Measurements from ENCODE around the gene ADAM29. TPM values are rescaled to one million over a fixed set of nuclear protein-coding genes. Genes with fewer than 3 reads are reported as not detected.

The ADAM29 gene
- total and polyA plus RNA-seq, 2 experiments from 2014 or later = not detected

- Mint-ChIP-seq H3K4me1 (no peaks in the 10 kb centered on the region; the same call in 2 of the 3 replicates), H3K9me3 (peaks cover 13% of the 10 kb centered on the region), H3K36me3 (ENCODE audit: low read depth) (no peaks in the 10 kb centered on the region), H3K27me3 (ENCODE audit: insufficient read depth, low read depth, poor library complexity) (no peaks in the 10 kb centered on the region), H3K27ac (no peak overlapping the region), H3K4me3 (no peak overlapping the region)
- Histone ChIP-seq H3K4me1 (ENCODE audit: insufficient read depth) (no peaks in the 10 kb centered on the region), H3K36me3 (ENCODE audit: insufficient read depth) (no peaks in the 10 kb centered on the region; the same call in 1 of the 2 replicates), H4K20me1 (replicated peaks; ENCODE audit: insufficient read depth) (no peaks in the 10 kb centered on the region), H3K9me2 (ENCODE audit: insufficient read depth) (no peaks in the 10 kb centered on the region; the same call in 1 of the 2 replicates), H2AFZ (no peak overlapping the region), H3F3A (replicated peaks; ENCODE audit: low read depth) (no peaks in the 10 kb centered on the region), H3K27me3 (ENCODE audit: insufficient read depth) (no peaks in the 10 kb centered on the region), H3K27ac (ENCODE audit: low read depth) (no peak overlapping the region), H3K4me3 (no peak overlapping the region), H3K4me2 (no peak overlapping the region), H3K79me2 (replicated peaks; ENCODE audit: insufficient read depth) (no peaks in the 10 kb centered on the region)
- DNase-seq (ENCODE audit: low spot score) (no peak), ATAC-seq (no peak)
- TF ChIP-seq STAT1 (IDR thresholded peaks at IDR 0.05; ENCODE audit: unreplicated experiment) (no peak), ZNF114 (CRISPR knock-in tag; IDR thresholded peaks at IDR 0.05) (no peak), ZNF331 (CRISPR knock-in tag; IDR thresholded peaks at IDR 0.05; ENCODE audit: low read depth) (no peak), REST (IDR thresholded peaks at IDR 0.05; ENCODE audit: unreplicated experiment) (no peak), POLR2AphosphoS5 (IDR thresholded peaks at IDR 0.05; ENCODE audit: low read depth) (no peak), EZH2phosphoT487 (IDR thresholded peaks at IDR 0.05; ENCODE audit: unreplicated experiment) (no peak), CREB1 (CRISPR knock-in tag; IDR thresholded peaks at IDR 0.05; ENCODE audit: low read depth) (no peak), EZH2 (IDR thresholded peaks at IDR 0.05; ENCODE audit: low read depth, unreplicated experiment) (no peak)
Observed at GRCh38 chr4:174948826-174949225, 30.7 kb downstream of the ADAM29 start.

- Mint-ChIP-seq H3K4me1 (no peaks in the 10 kb centered on the region), H3K27me3 (ENCODE audit: insufficient read depth, low read depth, poor library complexity) (no peaks in the 10 kb centered on the region), H3K9me3 (peaks cover 12% of the 10 kb centered on the region), H3K36me3 (ENCODE audit: low read depth) (no peaks in the 10 kb centered on the region; the same call in 2 of the 3 replicates), H3K4me3 (no peak overlapping the region), H3K27ac (no peak overlapping the region)
- DNase-seq (ENCODE audit: low spot score) (no peak), ATAC-seq (no peak)
- Histone ChIP-seq H3K4me1 (ENCODE audit: insufficient read depth) (no peaks in the 10 kb centered on the region), H3K4me2 (no peak overlapping the region), H3K27me3 (ENCODE audit: insufficient read depth) (no peaks in the 10 kb centered on the region), H3F3A (replicated peaks; ENCODE audit: low read depth) (no peaks in the 10 kb centered on the region), H3K4me3 (no peak overlapping the region), H4K20me1 (replicated peaks; ENCODE audit: insufficient read depth) (no peaks in the 10 kb centered on the region), H3K9me2 (ENCODE audit: insufficient read depth) (peaks cover 9% of the 10 kb centered on the region; the same call in 1 of the 2 replicates), H2AFZ (no peak overlapping the region), H3K36me3 (ENCODE audit: insufficient read depth) (no peaks in the 10 kb centered on the region), H3K79me2 (replicated peaks; ENCODE audit: insufficient read depth) (no peaks in the 10 kb centered on the region), H3K27ac (ENCODE audit: low read depth) (no peak overlapping the region)
- TF ChIP-seq STAT1 (IDR thresholded peaks at IDR 0.05; ENCODE audit: unreplicated experiment) = no peak
- no peak for TF ChIP-seq ZNF331 (CRISPR knock-in tag; IDR thresholded peaks at IDR 0.05; ENCODE audit: low read depth)
- no peak for TF ChIP-seq POLR2AphosphoS5 (IDR thresholded peaks at IDR 0.05; ENCODE audit: low read depth)
- TF ChIP-seq REST (IDR thresholded peaks at IDR 0.05; ENCODE audit: unreplicated experiment) = no peak
- TF ChIP-seq EZH2phosphoT487 (IDR thresholded peaks at IDR 0.05; ENCODE audit: unreplicated experiment) = no peak
- no peak for TF ChIP-seq CREB1 (CRISPR knock-in tag; IDR thresholded peaks at IDR 0.05; ENCODE audit: low read depth)
Observed at GRCh38 chr4:174972911-174973310, 54.8 kb downstream of the ADAM29 start.

Data from GM23338 (cell line).